ENCODE data around the gene C14orf119.

GRCh38 chr14:23074906-23075305 lies 20.4 kb upstream of the C14orf119 start:
- TF ChIP-seq ATF7 (IDR thresholded peaks at IDR 0.05) (no peak), NFE2L1 (tag; IDR thresholded peaks at IDR 0.05; ENCODE audit: borderline replicate concordance, low read depth) (no peak), ERF (CRISPR knock-in tag; IDR thresholded peaks at IDR 0.05) (no peak), FOXJ3 (CRISPR knock-in tag; IDR thresholded peaks at IDR 0.05) (no peak), TCF7L2 (IDR thresholded peaks at IDR 0.05; ENCODE audit: low read depth, low read length) (no peak), MYNN (IDR thresholded peaks at IDR 0.05) (no peak), MYNN (CRISPR knock-in tag; IDR thresholded peaks at IDR 0.05) (no peak), CBFB (CRISPR knock-in tag; IDR thresholded peaks at IDR 0.05) (no peak), HNRNPL (IDR thresholded peaks at IDR 0.05; ENCODE audit: low read depth, low read length) (no peak)
- TF ChIP-seq, protein P1, sequence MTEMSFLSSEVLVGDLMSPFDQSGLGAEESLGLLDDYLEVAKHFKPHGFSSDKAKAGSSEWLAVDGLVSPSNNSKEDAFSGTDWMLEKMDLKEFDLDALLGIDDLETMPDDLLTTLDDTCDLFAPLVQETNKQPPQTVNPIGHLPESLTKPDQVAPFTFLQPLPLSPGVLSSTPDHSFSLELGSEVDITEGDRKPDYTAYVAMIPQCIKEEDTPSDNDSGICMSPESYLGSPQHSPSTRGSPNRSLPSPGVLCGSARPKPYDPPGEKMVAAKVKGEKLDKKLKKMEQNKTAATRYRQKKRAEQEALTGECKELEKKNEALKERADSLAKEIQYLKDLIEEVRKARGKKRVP (CRISPR knock-in tag; IDR thresholded peaks at IDR 0.05) = no peak

Measured in K562 (cell line).